Fibroblast of lung (primary cell): Measurements from ENCODE around the gene GXYLT1. TPM values are rescaled to one million over a fixed set of nuclear protein-coding genes. Genes with fewer than 3 reads are reported as not detected.

Source experiments
- DNase-seq, 2 donors: peaks; one replicate each; pipeline versions ENCODE4 v3.0.0 to v3.0.0-alpha.2; 2010; ENCODE audit warnings: low read depth in 2 of 2
- H2AFZ ChIP-seq: 2 replicates; pipeline ENCODE4 v1.5.1; 2012; ENCODE audit warnings: low read length, control low read depth, inconsistent platforms
- H3K27ac ChIP-seq: 2 replicates; pipeline ENCODE4 v1.5.1; 2011; ENCODE audit warnings: low read length, control low read depth; ENCODE audit not compliant: insufficient read depth
- H3K27me3 ChIP-seq: 2 replicates; pipeline ENCODE4 v1.5.1; 2011; ENCODE audit warnings: mild to moderate bottlenecking, low read length; ENCODE audit not compliant: control insufficient read depth, insufficient read depth
- H3K36me3 ChIP-seq: 2 replicates; pipeline ENCODE4 v1.5.1; 2011; ENCODE audit warnings: low read length; ENCODE audit not compliant: control insufficient read depth, insufficient read depth
- H3K4me1 ChIP-seq: 2 replicates; pipeline ENCODE4 v1.5.1; 2011; ENCODE audit warnings: low read length; ENCODE audit not compliant: control insufficient read depth, insufficient read depth; ENCODE audit errors: extremely low read depth
- H3K4me2 ChIP-seq: 2 replicates; pipeline ENCODE4 v1.5.1; 2011; ENCODE audit warnings: low read length, control low read depth; ENCODE audit not compliant: insufficient read depth; ENCODE audit errors: extremely low read depth
- H3K4me3 ChIP-seq, 4 experiments: fragments of 200-600 bp in 1 of 4; sonication (generic) in 1 of 4; replicated peaks in 1 of 4; 2 replicates each; pipeline ENCODE4 v1.5.1; 2011 to 2016; ENCODE audit warnings: low read length in 4 of 4, low read depth in 3 of 4, mild to moderate bottlenecking in 3 of 4, control low read depth in 2 of 4, inconsistent platforms in 1 of 4, mixed read lengths in 1 of 4; ENCODE audit not compliant: insufficient read depth in 1 of 4; ENCODE audit errors: control extremely low read depth in 1 of 4
- H3K79me2 ChIP-seq: 2 replicates; pipeline ENCODE4 v1.5.1; 2012; ENCODE audit warnings: mild to moderate bottlenecking, low read length, inconsistent platforms; ENCODE audit not compliant: control insufficient read depth, insufficient read depth
- H3K9ac ChIP-seq: 2 replicates; pipeline ENCODE4 v1.5.1; 2011; ENCODE audit warnings: mild to moderate bottlenecking, low read length, control low read depth; ENCODE audit not compliant: insufficient read depth
- H3K9me3 ChIP-seq: 2 replicates; pipeline ENCODE4 v1.5.1; 2012; ENCODE audit warnings: low read depth, low read length; ENCODE audit not compliant: control insufficient read depth, insufficient read depth
- H4K20me1 ChIP-seq: 2 replicates; pipeline ENCODE4 v1.5.1; 2011; ENCODE audit warnings: low read length; ENCODE audit not compliant: control insufficient read depth, insufficient read depth; ENCODE audit errors: extremely low read depth
- CTCF ChIP-seq, 2 donors: IDR thresholded peaks in 1 of 2; conservative IDR thresholded peaks in 1 of 2; 1 replicate in 1 of 2; 2 replicates in 1 of 2; pipeline ENCODE4 v1.5.1; 2011 to 2012; ENCODE audit warnings: low read length in 2 of 2, control low read depth in 1 of 2, inconsistent platforms in 1 of 2, low read depth in 1 of 2, mild to moderate bottlenecking in 1 of 2
- EZH2 ChIP-seq: IDR thresholded peaks from 2 replicates; pipeline ENCODE4 v1.5.1; 2012; ENCODE audit warnings: low read length, control low read depth, mild to moderate bottlenecking; ENCODE audit errors: missing control alignments
- polyA plus RNA-seq, 2 donors: library from polyadenylated mRNA; depleted of rRNA in 1 of 2; stranded (reverse) in 1 of 2; unstranded in 1 of 2; fragments of >200 nt; gene quantifications; 2 replicates each; pipeline ENCODE4 v1.2.1, GENCODE V29; 2011 to 2012; ENCODE audit warnings: missing spikeins in 1 of 2
- total RNA-seq: library from RNA; depleted of rRNA; stranded (reverse); fragments of >200 nt; gene quantifications from 2 replicates; pipeline ENCODE4 v1.2.1, GENCODE V29; 2014

GXYLT1 gene
- total and polyA plus RNA-seq, 2 donors (not counting 1 experiment from before 2014, with no cell fraction given) = 10.7 to 14.8 TPM

GRCh38 chr12:42091769-42092168, 52.9 kb downstream of the GXYLT1 start:
- TF ChIP-seq CTCF (conservative IDR thresholded peaks at IDR 0.05 in 1 of 2, IDR thresholded peaks at IDR 0.05 in 1 of 2; ENCODE audit: low read depth in 1 of 2, low read length in 2 of 2) (no peak), EZH2 (no peak)
- Histone ChIP-seq H2AFZ (no peak overlapping the region), H3K4me2 (no peak overlapping the region), H4K20me1 (no peaks in the 10 kb centered on the region), H3K27ac (no peak overlapping the region), H3K4me3 (no peak overlapping the region), H3K36me3 (no peaks in the 10 kb centered on the region), H3K79me2 (no peaks in the 10 kb centered on the region), H3K27me3 (no peaks in the 10 kb centered on the region), H3K9me3 (no peaks in the 10 kb centered on the region), H3K4me1 (peaks cover 2% of the 10 kb centered on the region), H3K9ac (no peak overlapping the region)
- peak in 1 of 2 donors; percentile 91 for DNase-seq

- Histone ChIP-seq H3K79me2 (no peaks in the 10 kb centered on the region), H4K20me1 (no peaks in the 10 kb centered on the region), H3K27me3 (no peaks in the 10 kb centered on the region), H3K4me2 (no peak overlapping the region), H3K36me3 (no peaks in the 10 kb centered on the region), H3K4me3 (no peak overlapping the region), H3K27ac (no peak overlapping the region), H2AFZ (no peak overlapping the region), H3K9ac (no peak overlapping the region), H3K4me1 (peaks cover 2% of the 10 kb centered on the region), H3K9me3 (no peaks in the 10 kb centered on the region)
- DNase-seq = peak; percentile 62 to 90
- TF ChIP-seq EZH2 (no peak), CTCF (conservative IDR thresholded peaks at IDR 0.05 in 1 of 2, IDR thresholded peaks at IDR 0.05 in 1 of 2; ENCODE audit: low read depth in 1 of 2, low read length in 2 of 2) (no peak)
Measured at GRCh38 chr12:42090899-42091298, 53.8 kb downstream of the GXYLT1 start.

GRCh38 chr12:42086031-42086430, 58.6 kb downstream of the GXYLT1 start:
- H3K27ac ChIP-seq = no peak overlapping the region
- no peaks in the 10 kb centered on the region for H3K27me3 ChIP-seq
- peak; percentile 47 to 69 for DNase-seq

More at GRCh38 chr12:42086031-42086430, 58.6 kb downstream of the GXYLT1 start:
- H3K36me3 ChIP-seq = no peaks in the 10 kb centered on the region
- no peak for TF ChIP-seq EZH2
- TF ChIP-seq CTCF (conservative IDR thresholded peaks at IDR 0.05 in 1 of 2, IDR thresholded peaks at IDR 0.05 in 1 of 2; ENCODE audit: low read depth in 1 of 2, low read length in 2 of 2) = no peak
- H3K9me3 ChIP-seq = no peaks in the 10 kb centered on the region
- H2AFZ ChIP-seq = no peak overlapping the region
- H3K4me3 ChIP-seq = no peak overlapping the region
- no peak overlapping the region for H3K9ac ChIP-seq
- no peaks in the 10 kb centered on the region for H4K20me1 ChIP-seq
- H3K4me1 ChIP-seq = no peaks in the 10 kb centered on the region
- H3K4me2 ChIP-seq = no peak overlapping the region
- no peaks in the 10 kb centered on the region for H3K79me2 ChIP-seq
